Stimulated activated CD8-positive, alpha-beta memory T cell treated with anti-CD3 and anti-CD28 coated beads, Interleukin-12 subunit alpha, Interleukin-12 subunit beta, amount 100 ng/mL, for 4 hours (primary cell): ENCODE results near the gene PNPLA2.

Experiments
- DNase-seq: peaks from one replicate; pipeline ENCODE4 v3.0.0-alpha.2; 2020; ENCODE audit warnings: low read depth

Gene PNPLA2

GRCh38 chr11:798093-798713 is 20.5 kb upstream of the PNPLA2 start, which contains the start of gene SLC25A22:
TSS of gene SLC25A22 (minus strand) at chr11:798281. CDS start at chr11:795006, 3,275 bp downstream.
- peak; percentile 79 for DNase-seq

- DNase-seq = no peak
These were observed 18.9 kb upstream of the PNPLA2 start for GRCh38 chr11:799641-800316.

- DNase-seq = no peak
These were observed 18.2 kb upstream of the PNPLA2 start for GRCh38 chr11:800473-800872.

- DNase-seq = no peak
These were observed 17.5 kb upstream of the PNPLA2 start for GRCh38 chr11:801097-801780.

- DNase-seq = no peak
These were observed 16.6 kb upstream of the PNPLA2 start for GRCh38 chr11:802018-802617.

GRCh38 chr11:802693-803466 is 15.8 kb upstream of the PNPLA2 start:
- DNase-seq = no peak

GRCh38 chr11:803467-803742 is 15.3 kb upstream of the PNPLA2 start:
- no peak for DNase-seq

GRCh38 chr11:803770-804598 is 14.7 kb upstream of the PNPLA2 start:
- DNase-seq = no peak

GRCh38 chr11:804599-804964 is 14.1 kb upstream of the PNPLA2 start:
- no peak for DNase-seq

GRCh38 chr11:808427-809286 is 10.1 kb upstream of the PNPLA2 start:
- DNase-seq = no peak

GRCh38 chr11:809287-810039 is 9.3 kb upstream of the PNPLA2 start, which contains the start of gene RPLP2:
TSS of gene RPLP2 (plus strand) at chr11:809967. CDS start at chr11:810235, 268 bp downstream.
- peak; percentile 98 for DNase-seq

- DNase-seq = no peak
These were observed 8.6 kb upstream of the PNPLA2 start for GRCh38 chr11:810040-810567.

GRCh38 chr11:811446-812245 is 7.1 kb upstream of the PNPLA2 start:
- DNase-seq = no peak

- DNase-seq = no peak
These were observed 6.3 kb upstream of the PNPLA2 start for GRCh38 chr11:812390-812789.

GRCh38 chr11:813072-813455 is 5.7 kb upstream of the PNPLA2 start:
- no peak for DNase-seq

GRCh38 chr11:813456-814096 is 5.1 kb upstream of the PNPLA2 start:
- no peak for DNase-seq

GRCh38 chr11:815675-816432 is 2.9 kb upstream of the PNPLA2 start:
- DNase-seq = no peak
